GM19467 (cell line): ENCODE measurements around the gene COL17A1.

Experiments
- ATAC-seq: cut with Tn5 transposase; IDR thresholded peaks from one replicate; pipeline ENCODE4 v1.9.1; 2021; ENCODE audit warnings: mild to moderate bottlenecking, moderate library complexity; ENCODE audit not compliant: unreplicated experiment

Gene COL17A1

DNA sequence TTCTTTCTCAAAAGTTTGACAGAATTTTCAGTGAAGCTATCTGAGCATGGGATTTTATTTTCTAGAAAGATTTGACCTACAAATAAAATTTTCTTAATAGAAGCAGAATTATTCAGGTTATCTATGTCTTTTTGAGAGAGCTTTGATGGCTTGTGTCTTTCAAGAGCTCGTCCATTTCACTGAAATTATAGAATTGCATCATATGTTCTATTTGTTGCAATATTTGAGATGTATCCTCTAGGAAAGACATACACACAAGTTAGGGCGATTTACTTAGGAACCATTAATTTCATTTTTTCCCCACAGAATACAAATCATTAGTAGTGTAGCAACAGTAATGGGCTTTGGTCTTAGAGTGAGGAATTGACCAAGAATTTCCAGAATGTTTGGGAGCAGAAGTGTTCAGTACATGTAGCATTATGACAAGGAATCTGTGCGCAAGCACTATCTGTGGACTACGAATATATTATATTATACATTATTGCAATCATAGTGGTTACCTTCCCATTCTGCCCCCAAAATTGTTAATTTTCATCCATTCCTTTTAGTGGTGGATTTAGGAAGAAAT lies 12.8 kb upstream of the COL17A1 start:
- ATAC-seq, result no peak

DNA sequence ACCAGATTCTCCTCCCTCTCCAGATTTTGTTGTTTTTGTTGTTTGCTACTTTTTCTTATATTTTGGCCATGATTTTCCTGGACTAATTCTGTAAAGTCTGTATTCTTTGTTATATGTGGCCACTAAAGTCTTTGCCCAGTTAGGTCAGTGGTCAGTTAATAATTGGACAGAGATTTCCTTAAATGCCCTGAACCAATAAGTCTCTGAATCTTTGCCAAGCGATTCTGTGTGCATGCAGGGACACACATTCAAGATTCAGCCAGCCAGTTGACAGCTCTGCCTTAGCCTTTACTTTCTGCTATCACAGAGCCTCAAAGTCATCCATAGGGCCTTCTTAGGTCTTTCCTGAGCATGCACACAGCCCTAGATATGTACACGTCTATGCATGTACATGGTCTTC lies 11.0 kb upstream of the COL17A1 start:
- no peak for ATAC-seq

GRCh38 chr10:104092749-104093148 lies 7.1 kb upstream of the COL17A1 start:
- ATAC-seq, result no peak

DNA sequence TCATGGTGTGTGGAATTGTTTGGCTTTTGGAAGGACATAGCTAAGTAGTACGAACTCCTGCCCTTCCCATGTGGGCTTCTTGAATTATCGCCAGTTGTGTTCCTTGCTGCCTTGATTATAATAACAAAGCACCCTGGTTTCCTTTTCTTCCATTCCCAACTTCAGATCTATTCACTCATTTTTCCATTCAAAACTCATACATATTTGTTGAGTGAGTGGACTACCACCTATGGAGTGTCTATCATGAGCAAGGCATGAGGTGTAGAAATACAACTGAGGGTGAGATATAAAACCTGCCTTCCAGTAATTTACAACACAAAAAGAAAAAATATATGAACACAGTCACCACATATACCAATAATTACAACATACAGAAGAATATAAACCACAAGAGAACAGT lies 4.9 kb upstream of the COL17A1 start:
- no peak for ATAC-seq

GRCh38 chr10:104089621-104090020 lies 3.9 kb upstream of the COL17A1 start:
- ATAC-seq, result no peak

DNA sequence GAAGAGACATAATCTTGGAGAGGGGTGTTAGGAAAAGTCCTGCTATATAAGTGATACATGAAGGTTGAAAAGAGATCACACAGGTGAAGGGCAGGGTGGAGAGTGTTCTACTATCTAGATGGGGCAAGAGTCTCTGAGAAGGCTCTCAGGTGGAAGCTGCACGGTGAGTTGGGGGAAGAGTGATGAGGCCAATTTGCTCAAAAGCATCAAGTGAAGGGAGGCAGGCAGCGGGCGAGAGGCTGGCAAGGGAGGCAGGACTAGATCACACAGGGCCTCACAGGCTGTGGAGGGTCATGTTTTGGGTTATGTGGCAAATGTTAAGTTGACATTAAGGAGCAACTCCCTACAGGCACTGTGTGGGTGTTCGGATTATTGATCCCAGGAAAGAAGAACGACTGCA lies 2.6 kb upstream of the COL17A1 start:
- ATAC-seq, result no peak

- ATAC-seq, result no peak
Observed at GRCh38 chr10:104084482-104085142, 1.1 kb downstream of the COL17A1 start.

DNA sequence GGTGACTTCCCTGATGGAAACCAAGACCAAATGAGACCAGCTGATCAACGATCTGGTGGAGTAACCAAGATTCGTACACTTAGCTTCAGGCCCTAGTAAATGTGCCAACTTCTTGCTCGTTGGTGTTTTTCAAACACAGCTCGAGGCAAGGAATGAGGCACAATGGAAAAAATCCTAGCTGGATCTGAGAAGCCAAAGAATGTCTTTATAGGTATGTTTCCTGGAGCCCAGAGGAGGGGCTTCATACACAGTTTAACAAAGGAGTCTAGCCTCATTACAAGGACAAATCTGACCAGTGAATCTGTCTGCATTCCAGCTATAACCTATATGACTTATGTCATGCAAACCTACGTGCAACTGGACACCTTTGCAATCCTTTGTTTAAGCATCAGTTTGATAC lies 3.7 kb downstream of the COL17A1 start:
- no peak for ATAC-seq

DNA sequence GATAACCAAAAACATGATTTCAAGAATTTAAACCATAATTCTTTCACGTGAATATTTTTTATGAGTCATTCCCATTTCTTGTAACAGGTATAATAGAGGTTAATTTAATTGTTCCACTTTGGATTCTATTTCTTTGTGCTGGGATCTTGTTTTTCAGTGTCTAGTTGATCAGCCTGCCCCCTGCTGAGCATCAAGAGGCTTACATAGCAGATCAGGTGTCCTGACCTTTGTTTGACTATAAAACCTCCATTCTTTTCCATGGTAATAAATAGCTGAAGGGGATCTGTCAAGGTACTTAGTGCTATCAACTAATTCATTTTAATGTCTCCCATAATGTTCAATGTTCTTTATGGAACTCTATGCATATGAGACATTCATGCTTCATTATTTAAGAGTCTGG lies 4.9 kb downstream of the COL17A1 start:
- no peak for ATAC-seq

DNA sequence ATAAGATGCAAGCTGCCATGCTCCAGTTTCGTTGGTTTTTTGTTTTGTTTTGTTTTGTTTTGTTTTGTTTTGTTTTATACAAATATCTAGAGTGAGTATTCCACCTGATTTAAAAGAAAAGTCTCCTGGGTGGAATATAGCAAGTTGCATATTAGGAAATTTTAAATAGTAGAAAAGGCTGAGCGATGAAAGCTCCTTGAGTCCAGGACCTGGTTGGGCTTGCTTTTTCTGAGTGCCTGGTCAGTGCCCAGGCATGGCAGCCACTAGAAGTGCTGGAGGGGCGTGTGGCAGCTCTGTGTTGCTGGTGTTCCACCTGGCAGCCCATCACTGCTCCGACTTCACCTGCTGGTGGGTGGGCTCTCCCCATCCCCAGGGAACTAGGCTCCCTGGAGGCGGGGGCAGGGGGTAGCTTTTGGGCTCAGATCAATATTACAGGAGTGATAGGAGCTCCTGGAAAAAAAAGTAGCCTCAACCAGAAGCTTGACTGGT lies 8.0 kb downstream of the COL17A1 start:
- no peak for ATAC-seq

DNA sequence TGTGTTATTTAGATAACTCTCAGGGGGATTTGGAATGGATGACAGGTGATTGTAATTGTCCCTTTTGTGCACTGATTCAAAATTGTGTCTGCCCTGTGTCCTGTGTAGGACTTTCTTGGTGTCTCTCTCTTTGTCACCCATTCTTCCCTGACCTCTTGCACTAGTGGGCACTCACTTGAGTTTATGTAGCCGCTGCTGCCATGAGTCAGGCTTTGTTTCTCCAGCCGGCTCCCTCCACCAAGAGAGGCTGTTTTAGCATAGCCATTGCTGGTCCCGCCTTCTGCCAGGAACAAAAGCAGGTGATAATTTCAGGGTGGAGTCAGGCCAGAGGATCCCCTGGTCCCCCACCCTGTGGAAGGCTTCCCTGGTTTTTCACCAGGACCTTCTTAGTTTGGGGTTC lies 8.4 kb downstream of the COL17A1 start:
- no peak for ATAC-seq

DNA sequence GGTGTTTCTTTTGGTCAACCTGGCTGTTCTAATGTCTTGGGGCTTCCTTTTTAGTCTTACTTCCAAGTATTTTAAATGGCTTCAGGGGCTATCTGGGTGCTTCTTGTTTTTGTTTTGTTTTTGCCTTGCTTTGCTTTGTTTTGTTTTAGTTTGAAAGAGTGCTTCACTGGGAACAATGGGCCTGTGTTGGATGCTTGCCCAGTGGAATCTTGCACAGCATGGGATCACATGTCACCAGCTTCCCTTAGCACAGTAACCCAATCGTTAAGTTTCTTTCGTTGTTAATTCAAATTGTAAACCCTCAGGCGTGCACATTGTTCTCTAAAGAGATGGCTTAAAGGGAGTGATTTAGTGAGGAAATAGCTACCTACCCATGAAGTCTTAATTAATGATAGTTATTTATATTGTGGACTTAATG lies 8.9 kb downstream of the COL17A1 start:
- ATAC-seq, result no peak

DNA sequence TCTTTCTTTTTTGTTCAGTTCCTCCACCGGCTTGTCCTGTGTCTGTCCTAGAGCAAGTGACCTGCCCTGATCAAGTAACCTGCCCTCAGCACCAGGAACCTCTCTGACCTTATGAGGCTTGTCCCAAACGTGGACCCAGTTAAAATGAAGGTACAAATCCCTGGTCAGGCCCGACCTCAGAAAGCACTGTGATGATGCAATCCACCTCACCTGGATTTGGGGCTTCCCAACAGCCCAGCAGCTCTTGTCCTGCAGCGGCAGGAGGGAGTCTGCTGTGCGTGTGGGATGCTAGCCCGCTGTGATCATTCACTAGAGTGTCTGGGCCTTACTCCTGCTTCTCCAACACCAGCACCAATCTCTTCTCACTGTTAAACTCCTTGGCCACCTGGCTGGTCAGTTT lies 11.2 kb downstream of the COL17A1 start:
- no peak for ATAC-seq

DNA sequence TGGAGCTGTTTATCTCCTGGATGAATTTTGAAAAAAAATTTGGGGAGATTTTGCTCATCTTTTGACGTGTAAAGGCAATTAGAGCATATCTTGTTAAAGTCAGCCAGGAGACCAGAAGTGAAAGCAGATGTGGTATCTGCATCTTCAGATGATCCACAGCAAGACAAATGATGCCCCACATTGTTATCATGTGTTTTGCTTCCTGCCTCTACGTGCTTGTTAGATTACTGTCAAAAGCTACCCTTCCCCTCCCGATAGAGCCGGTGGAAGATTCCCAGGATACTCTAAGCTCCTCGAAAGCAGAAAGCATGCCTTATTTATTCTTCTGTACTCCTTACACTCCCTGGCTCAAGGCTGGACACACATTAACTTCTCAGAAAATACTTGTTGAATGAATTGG lies 12.9 kb downstream of the COL17A1 start:
- ATAC-seq, result no peak

GRCh38 chr10:104069613-104070012 lies 16.1 kb downstream of the COL17A1 start:
- no peak for ATAC-seq

DNA sequence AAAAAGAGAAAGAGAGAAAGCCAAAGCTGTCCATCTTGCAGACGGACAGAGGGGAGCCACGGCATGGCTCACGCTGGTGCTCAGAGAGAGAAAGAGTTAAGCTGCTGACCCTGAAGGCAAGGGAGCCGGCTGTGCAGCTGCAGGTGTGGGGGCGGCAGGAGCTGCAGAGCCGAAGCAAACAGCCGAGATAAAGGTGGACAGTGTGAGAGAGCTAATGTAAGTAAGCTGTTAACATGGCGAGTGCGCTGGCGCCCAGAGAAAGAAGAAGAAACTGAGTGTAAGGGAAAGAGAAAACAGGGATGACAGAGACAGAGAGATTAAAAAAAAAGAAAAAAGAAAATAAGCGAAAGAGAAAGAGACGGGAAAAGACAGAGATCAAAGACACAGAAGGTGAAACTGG lies 18.2 kb downstream of the COL17A1 start:
- no peak for ATAC-seq

DNA sequence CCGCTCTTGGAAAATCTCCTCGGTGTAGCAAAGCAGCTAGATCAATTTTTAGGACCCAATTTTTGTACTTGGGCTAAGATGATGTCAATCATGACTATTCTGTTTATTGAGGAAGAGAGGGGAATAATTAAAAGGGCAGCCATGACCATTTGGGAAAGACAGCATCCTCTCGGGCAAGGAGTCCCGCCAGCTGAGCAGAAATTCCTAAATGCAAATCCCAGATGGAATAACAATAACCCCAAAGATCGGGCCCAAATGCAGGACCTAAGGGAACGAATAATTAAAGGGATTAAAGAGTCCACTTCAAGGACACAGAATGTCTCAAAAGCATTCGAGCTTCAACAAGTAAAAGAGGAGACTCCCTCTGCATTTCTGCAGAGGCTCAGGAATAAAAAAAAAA lies 18.7 kb downstream of the COL17A1 start:
- ATAC-seq, result no peak

- ATAC-seq, result no peak
Observed at GRCh38 chr10:104065748-104066147, 19.9 kb downstream of the COL17A1 start.

- ATAC-seq, result no peak
Observed at GRCh38 chr10:104061196-104061595, 24.5 kb downstream of the COL17A1 start.

- ATAC-seq, result no peak
Observed at GRCh38 chr10:104059364-104059763, 26.3 kb downstream of the COL17A1 start.

GRCh38 chr10:104057717-104058116 lies 28.0 kb downstream of the COL17A1 start:
- ATAC-seq, result no peak

GRCh38 chr10:104056619-104057273 lies 28.9 kb downstream of the COL17A1 start:
- no peak for ATAC-seq
